Loucy (cell line): ENCODE results near the gene ACOXL.

Experiments used
- CTCF ChIP-seq: fragments of 200-600 bp; sonication (generic); conservative IDR thresholded peaks from 2 replicates; pipeline ENCODE4 v1.5.1; 2014; ENCODE audit warnings: mild to moderate bottlenecking, antibody characterized with exemption, low read length
- EZH2phosphoT487 ChIP-seq: fragments of 200-600 bp; IDR thresholded peaks from 2 replicates; pipeline ENCODE4 v1.6.1; 2018; ENCODE audit warnings: antibody characterized with exemption, mild to moderate bottlenecking, moderate library complexity, borderline replicate concordance

GRCh38 chr2:110903548-110903947, 171.2 kb downstream of the ACOXL start:
- TF ChIP-seq CTCF (no peak), EZH2phosphoT487 (no peak)
